Stimulated activated CD4-positive, alpha-beta T cell treated with anti-CD3 and anti-CD28 coated beads, Interleukin-4, amount 100 ng/mL, for 1 hour (primary cell): ENCODE results near the gene KCTD10.

Experiments
- DNase-seq: peaks from one replicate; pipeline ENCODE4 v3.0.0-alpha.2; 2020

The KCTD10 gene

DNA sequence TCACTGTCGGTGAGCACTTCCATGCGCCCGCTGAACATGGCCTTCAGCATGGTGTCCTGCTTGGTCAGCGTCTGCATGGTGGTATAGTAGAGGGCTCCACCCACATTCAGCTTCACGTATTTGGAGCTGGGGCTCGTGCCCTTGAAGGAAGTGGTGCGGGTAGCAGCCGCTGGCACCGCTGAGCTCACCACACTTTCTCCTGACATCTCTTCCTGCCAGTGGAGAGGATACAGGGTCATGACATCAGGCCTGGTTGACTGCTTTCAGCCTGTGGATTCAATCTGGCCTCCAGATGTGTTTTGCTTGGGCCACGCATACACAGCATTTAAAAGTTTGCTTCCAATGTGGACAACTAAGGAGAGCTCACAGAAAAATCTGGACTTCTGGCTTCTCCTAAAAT lies 7.6 kb downstream of the KCTD10 start:
- no peak for DNase-seq

DNA sequence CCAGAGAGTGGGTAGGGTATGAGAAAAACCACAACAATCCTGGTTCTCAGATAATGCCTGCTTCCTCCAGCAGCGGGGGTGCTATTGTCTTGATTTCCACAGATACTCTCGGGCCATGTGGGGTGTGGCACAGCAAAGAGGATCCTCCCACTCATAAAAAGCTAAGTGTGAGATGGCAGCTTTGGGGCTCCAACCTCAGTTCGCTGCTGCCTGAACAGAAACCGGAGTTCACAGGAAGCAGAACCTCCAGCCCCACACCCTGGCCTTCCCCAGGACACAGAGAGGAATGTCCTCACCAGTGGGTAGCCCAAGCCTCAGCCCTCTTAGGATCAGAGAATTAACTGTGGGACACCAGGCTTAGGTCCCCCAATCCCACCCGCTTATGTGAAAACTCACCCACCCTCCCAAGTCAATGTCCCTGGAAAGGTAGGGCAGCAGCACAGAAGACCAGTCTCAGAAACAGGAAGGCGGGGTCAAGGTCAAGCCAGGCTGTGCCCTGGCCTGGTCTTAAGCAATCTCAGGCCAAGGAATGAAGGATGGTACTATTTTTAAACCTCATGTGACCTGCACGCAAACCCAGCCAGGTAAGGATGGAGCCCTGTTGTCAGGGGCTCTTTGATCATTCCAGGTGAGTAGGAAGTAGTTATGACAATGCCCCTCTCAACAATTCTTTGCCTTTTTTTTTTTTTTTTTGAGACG lies 9.0 kb downstream of the KCTD10 start:
- no peak for DNase-seq

DNA sequence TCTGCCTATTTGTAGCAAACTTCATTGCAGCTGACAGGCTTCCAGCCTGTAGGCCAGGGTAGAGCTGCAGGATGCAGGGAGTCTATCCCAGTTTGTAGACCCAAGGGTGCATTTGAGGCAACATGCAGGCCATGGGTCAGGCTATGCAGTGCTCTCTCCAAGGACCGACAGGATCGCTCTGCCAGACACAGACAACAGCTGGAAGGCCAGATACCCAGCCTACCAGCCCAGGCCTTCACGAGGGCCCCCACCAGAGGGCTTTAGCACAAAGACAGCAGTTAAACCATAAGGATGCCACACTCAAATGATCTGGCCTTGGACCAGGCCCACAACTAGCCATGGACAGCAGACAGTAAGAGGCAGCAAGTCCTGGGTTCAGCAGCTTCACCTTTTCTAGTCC lies 10.3 kb downstream of the KCTD10 start:
- no peak for DNase-seq

DNA sequence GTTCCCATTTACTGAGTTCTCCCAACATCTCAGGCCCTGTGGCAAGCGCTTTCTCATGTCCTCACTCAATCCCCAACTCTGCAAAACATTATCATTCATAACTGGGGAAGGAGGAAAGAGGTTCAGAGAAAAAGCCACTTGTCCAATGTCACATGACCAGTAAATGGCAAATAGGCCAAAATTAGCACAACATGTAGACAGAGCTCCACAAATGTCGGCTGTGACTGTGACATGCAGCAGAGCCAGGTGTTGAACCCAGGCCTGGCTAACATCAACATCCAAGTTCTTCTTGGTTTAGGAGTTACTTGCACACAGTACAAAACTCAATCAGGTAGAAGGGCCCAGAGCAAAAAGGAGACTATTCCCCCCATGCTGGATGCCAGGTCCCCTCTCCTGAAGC lies 10.8 kb downstream of the KCTD10 start:
- DNase-seq: no peak

DNA sequence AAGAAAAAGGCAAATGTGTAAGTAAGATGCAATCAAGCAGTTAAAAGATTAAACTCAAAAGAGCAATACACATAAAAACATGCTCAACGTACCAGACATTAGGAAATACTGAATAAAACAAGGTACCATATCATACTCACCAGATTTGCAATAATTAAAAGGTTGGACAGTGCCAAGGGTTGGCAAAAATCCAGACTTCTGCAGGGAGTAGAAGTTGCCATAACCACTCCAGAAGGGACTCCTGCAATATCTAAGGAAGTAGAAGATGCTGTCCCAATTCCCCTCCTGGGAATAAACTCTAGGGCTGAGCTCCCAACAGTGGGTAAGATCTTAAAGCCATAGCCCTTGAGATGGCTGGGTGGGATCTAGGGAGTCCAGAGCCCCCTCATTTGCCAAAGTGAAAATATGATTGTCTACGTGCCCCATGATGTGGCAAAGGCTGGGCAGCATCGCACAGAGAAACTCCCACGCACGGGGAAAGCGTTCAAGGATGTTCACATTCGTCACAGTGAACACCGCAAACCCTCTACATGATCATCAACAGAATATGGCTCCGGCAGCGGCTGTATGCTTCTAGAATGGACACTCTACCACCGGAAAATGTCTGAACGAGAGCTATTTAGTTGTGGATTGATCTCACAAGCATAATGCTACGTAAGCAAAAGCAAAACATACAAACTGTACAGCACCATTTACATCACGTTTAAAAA lies 12.3 kb downstream of the KCTD10 start:
- DNase-seq: no peak

DNA sequence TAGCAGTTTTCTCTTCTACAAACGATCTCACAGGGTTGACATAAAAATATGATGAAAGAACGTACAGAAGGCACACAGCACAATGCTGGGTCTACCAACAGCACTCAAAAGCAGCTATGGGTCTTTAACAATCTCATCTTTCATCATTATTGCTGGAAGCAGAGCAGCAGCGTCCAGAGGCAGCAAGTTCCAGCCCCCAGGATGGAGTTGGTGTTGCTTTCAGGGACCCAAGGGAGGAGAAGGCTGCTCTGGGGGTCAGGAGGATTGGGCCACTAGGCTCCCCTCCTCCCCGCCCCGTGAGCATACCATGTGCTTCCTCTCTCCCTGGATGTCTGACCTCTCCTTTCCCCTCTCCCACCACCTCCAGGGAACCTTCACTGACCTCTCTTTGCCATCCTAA lies 13.3 kb downstream of the KCTD10 start:
- DNase-seq: no peak

DNA sequence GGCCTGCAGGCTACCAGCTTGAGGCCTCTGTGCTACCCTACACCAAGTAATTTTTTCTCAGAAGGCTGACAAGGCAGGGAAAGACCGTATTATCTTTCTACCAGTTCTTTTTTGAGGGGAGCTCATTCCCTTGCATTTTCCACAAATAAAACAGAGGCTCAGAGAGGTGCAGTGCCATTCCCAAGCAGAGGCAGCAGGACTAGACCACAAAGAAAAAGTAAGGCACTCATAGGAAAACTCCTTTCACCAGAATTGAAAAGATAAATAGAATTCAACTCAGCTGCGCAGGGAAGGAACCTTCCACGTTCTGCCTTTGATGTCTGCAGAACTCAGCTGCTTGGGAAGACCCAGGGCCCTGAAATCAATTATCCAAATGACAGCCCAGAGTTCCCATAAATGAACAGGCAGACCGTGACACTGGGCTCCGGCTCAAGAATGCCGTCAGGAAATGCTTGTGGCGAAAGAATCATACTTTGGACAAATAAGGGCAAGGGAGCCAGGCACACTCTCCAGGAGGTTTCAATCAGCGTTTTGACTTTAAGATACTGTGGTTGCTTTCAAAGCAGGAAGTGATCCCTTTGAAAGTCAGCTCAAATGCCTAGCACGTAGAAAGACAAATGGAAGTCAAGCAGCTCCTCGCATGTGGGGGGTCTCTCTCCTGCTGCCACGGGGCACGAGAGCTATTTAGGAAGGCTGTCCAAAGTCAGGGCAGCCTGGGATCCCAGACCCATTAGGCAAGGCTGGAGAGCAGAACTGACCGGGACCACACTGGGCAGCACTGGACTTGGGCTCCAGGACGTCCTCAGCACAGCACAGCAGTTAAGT lies 14.0 kb downstream of the KCTD10 start:
- no peak for DNase-seq

DNA sequence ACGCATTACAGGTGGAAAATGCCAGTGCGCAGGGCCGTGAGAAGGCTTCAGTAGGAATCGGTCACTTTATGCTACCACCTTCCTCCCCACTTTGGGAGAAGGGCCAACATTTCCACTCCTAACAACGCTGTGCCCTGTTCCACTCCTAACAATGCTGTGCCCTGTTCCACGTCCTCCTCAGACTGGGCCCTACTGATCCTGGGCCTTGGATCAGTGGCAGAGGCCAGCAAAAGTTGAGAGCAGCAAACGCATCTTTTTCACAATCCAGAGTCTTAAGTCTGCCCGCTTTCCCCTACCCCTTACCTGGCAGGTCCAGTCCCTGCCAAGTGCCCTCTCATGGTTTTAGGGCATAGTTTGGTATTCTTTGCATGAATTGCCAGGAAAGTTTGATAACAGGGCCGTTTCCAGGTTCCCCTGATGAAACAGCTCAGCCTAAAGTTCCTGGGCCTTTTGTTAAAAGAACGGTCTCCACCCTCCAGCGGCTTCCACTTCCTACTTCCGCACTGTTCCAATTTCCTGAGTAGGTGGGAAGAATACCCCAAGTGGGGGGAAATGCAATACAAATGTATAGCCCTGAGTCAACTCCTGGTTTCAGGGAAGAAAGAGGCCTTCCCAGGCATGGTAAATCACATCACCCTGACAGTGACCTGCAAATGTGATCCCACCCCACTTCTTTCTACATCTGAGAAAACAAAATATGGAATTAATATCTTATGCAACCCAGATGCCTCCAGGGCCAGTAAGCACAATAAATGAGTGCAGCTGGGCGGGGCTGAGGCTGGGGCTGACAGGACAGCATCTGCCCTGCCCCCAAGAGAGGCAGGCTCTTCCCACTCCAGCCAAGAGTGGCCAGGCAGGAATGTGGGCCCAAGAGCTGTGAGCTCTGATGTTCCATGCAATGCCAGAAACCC lies 15.0 kb downstream of the KCTD10 start:
- DNase-seq: no peak

DNA sequence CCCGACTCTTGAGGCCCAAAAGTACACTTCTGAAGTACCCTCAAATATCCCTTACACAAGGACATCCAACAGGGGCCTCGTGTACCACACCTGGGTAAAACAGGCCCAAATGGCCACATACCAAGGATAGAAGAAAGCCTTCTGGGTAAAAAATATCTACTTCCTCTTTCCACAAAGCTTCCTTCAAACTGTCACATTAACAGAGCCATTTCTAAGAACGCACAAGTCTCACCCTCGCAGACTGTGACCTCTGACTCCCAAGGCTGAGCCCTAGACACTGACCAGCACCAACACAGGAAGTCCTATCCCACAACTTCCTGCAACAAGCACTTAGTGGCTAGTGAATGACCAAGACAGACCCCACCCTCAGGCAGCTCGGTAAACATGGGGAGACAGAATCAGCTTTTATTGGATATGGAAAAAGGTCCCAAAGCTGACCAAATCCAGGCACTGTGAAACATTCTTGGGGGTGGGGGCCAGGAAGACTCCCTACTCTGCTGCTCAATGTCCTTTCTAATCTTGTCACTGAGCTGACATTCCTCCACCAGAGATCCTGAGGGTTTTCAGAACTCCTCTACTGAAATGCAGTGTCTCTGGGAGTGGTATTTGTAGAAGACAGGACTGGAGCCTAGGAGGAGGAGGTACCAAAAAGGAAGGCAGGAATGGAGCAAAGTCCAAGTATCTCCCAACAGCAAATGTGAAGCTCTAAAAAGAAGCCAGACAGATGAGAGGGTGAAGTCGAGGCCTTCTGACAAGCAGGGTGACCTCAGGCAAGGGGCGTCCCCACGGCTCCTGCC lies 15.9 kb downstream of the KCTD10 start:
- no peak for DNase-seq

DNA sequence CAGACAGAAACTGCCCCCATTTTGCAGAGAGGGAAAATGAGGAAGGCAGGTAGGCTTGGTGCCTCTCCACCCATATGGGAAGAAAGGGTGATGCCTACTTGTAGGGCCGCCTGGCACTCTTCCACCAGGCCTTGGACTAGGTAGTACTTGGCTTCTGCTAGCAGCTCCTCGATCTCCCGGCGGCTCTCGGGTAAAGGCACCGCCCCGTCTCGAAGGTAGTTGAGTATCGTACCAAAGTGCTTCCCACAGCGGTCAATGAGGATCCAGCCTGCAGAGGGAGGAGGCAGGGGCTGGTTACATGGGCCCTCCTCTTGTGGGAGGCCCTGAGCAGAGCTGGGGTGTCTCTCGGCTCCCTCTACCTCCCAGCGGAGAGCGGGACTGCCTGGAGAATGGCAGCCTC lies 16.6 kb downstream of the KCTD10 start:
- DNase-seq: no peak

DNA sequence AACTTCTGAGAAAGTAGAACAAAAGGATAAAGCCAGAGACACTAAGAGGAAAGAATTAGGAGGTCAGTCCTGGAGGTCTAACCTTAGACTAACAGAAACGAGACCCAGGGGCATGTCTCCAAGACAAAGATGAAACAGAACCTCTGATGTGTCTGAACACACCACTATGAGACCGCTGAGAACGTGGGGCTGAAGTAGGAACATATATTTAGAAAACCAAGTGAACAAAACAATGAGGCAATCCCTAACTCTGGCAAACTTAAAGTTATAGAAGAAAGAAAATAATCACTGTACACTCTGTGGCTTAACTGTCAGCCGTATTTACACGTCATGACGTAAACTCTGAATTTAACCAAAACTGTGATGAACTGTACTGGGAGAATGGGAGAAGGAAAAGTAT lies 17.9 kb downstream of the KCTD10 start:
- no peak for DNase-seq

DNA sequence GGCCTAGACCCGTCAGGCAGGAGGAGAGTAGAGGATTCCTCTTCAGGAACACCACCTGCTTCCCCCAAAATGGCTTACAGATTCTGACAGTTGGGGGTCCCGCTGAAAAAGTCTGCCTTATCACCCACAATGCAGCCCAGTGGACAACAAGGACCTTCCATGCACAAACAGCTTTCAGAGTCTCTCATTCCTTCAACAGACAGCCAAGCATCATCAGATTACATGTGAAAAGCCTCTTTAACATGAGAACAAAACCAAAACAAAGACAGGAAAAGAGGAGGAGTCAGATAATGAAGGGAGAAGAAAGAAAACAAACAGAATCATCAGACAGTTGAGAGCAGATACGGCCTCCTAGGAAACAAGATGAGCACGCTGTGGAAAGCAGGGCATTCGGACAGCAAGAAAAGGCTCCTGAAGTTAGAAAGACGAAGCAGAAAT lies 18.3 kb downstream of the KCTD10 start:
- no peak for DNase-seq

DNA sequence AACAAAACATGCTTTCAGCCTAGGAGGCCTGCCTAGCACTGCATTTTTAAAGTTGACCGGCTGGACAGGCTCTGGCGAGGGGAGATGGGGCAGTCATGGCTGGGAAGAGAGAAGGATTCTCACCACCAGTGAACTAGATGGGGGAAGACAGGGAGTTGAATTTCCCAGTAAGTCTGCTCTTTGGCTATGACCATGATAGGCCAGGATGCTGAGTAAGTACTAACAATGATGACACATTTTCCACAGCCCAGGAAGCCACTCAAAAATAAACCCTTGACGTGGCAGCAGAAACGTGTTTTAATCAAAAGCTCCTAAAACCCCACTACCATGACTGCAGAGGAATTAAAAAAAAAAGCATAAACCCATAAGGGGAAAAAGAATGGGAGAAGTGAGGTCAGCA lies 19.0 kb downstream of the KCTD10 start:
- no peak for DNase-seq

DNA sequence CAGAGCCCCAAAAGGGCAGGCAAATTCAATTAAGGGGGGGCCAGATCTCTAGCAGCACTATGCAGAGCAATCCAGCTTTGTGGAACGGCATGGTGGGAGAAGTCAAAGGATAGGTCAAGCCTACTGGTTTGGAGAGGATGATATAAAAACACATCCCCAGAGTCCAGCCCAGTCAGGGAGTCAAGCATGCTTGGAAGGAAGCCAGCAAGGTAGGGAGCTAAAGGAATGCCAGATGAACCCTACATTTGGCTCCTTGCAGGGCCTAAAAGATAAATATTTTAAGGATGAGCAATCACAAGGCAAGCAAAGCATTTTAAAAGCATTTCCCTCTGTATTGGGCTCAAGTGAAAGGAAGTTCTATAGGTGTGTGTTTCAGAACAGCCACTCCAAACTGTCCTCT lies 21.4 kb downstream of the KCTD10 start:
- DNase-seq: no peak

DNA sequence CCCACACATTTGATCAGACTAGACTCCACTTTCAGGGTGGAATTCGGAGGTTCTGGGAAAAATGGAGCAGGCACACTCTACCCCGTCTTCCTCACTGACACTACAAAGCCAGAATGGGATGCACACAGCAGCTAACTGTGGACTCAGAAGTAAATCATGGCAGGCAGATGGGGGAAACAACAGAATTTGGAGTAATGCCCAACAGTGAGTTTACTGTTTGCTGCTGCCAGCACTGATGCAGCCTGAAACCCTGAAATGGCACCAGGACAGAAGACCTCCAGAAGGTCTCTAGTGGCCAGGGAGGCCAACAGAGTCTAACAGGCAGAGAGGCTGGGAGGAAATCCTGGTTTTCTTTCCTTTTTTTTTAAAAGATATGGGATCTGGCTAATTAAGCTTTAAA lies 24.6 kb downstream of the KCTD10 start:
- DNase-seq: no peak

DNA sequence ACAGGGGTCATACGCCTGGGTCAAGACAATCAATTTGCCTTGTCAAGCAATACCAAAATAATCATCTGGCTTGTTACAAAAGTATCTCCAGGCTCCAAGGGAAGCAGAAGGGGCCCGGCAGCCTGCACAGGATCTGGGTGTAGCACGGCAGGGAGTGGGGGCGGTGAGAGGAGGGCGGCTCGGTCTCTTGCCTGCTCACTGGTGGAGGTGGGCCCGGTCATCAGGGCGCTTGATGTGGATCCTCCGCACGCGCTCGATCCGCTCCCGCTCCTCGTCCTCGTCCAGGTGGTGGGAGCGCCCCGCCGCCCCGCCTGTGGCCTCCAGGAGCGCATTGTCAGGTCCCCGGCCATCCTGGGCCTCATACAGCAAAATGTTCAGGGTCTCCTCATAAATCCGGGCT lies 25.7 kb downstream of the KCTD10 start:
- DNase-seq: no peak

DNA sequence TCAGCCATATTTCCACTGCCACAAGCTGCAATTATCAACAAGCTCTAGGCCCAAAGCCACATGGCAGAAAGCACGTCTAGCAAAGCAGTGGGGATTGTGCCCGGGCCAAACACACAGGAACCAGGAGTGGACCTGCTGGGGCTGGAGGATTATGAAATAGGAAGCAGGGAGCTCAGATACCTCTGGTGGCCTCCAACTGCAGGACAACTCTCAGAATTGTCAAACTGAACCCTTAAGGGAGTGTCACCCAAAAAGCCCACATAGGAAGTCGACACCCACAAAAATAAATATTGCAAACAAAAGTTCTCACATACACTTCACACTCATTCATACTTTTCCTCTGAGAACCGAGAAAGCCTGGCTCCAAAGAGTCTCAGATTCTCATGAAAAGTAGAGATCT lies 26.1 kb downstream of the KCTD10 start:
- DNase-seq: no peak

DNA sequence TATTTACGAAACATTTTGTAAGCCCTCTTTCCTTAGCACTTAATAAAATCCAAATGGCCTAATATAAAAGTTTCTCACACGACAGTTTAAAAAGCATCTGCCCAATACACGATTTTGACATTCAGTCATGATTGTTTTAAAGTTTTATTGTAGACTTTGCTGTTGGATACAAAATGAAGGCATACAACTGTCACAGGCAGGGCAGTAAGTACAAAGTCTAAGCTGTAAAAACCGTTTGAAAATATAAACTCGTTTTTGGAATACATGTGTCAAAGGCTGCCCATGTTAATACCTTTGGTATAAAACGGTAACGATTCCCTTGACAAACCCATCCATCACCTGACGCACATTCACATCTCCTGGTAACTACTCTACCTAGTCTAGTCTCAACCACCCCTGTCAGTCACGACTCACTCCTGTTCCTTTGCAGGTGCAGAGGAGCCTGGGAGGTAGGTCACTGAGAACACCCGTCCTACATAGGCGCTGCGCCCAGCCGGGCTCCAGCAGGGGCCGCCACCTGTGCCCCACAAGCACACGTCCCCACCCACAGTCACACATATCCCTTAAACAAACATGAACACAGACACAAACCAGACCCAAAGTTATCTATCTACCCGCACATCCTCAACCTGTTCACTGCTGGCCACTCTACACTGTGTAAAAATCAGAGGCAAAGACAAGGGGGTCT lies 27.1 kb downstream of the KCTD10 start:
- DNase-seq: no peak

DNA sequence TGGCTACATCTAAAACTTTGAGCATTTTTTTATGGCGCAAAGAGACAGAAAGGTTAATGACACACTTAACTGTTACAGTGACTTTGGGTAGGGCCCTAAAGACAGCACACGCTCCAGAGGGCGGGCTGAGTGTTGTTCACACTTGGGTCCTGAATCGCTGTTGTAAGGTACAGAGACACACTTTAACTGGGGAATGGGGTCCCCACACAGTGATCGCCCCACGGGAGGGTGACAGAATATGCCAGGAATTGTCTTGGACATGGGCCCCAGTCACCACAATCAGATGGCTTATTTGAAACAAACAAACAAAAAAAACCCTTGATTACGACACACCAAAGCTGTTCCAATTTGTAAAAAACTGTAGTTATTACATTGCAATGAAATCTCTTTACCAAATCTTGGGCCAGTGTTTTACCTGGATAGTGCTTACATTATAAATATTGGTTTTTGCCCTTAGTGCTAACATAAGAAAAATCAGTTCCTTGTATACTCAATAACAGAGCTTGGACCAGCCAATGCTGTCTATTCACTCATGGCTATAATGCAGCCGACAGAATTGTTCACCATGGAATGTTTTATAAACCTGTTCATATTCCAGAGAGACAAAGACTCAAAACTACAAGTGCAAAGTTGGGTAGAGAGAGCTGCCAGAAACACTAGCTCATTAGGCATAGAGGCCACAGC lies 28.3 kb downstream of the KCTD10 start:
- no peak for DNase-seq

DNA sequence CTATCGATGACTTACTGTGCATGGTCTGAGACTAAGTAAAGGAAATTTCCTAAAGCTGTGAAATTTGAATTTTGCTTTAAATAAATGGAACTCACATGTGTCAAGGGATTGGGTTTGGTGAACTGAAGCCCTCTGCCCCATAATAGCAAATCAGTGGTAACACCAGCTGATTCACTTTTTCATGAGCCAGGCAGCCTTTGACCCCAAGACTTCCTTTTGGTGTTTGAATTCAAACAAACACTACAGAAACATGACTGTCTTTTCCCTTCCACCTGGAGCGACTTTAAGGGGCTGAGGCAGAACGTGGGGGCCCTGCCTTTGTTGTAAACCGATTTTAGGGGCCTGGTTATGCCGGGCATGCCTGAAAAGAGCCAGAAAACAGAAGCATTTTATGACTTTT lies 28.8 kb downstream of the KCTD10 start:
- no peak for DNase-seq

DNA sequence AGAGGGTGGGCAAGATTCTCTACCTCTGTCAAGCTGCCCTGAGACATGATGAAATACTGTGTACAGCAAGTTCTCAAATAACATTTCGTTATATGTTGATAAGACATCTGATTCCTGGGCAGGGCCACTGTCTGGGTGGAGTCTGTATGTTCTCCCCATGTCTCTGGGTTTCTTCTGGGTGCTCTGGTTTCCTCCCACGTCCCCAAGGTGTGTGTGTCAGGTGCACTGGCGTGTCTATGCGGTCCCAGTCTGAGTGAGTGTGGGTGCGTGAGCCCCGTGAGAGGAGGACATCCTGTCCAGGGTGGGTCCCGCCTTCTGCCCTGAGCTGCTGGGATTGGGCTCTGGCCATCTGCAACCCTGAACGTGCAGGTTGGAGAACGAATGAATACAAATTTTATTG lies 29.6 kb downstream of the KCTD10 start:
- no peak for DNase-seq
